ENCODE data around the gene FNBP1L. TPM values are rescaled to one million over a fixed set of nuclear protein-coding genes. Genes with fewer than 3 reads are reported as not detected.

Gene FNBP1L
- total RNA-seq, 1 donor from 2014 or later, result 107 TPM

DNA sequence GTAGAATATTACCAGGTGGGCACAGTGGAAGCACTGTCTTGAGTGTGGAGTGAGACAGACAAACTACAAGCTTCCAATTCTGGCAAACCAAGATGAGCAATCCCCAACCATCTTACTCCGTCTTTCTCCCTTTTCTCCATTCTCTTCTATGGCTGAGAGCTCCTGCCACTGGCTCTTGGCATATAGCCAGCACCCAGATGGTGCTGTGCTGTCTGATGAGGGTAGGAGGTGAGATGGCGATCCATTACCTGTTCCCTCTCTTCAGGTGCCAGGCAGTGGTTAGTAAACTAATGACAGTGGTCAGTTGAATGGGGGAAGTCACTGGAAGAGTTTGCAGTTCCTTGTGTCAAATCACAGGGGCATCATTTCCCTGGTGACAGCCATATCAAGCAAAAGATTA is 108.4 kb downstream of the FNBP1L start:
- DNase-seq (ENCODE audit: low spot score), result no peak
- Mint-ChIP-seq H3K9me3 (ENCODE audit: unreplicated experiment) (no peaks in the 10 kb centered on the region), H3K27ac (ENCODE audit: unreplicated experiment) (no peak overlapping the region), H3K4me1 (ENCODE audit: unreplicated experiment) (peaks cover 55% of the 10 kb centered on the region), H3K4me3 (ENCODE audit: unreplicated experiment) (no peak overlapping the region), H3K36me3 (ENCODE audit: low read depth, unreplicated experiment) (peaks cover 12% of the 10 kb centered on the region), H3K27me3 (ENCODE audit: unreplicated experiment) (peaks cover 6% of the 10 kb centered on the region)
- TF ChIP-seq, protein P1, sequence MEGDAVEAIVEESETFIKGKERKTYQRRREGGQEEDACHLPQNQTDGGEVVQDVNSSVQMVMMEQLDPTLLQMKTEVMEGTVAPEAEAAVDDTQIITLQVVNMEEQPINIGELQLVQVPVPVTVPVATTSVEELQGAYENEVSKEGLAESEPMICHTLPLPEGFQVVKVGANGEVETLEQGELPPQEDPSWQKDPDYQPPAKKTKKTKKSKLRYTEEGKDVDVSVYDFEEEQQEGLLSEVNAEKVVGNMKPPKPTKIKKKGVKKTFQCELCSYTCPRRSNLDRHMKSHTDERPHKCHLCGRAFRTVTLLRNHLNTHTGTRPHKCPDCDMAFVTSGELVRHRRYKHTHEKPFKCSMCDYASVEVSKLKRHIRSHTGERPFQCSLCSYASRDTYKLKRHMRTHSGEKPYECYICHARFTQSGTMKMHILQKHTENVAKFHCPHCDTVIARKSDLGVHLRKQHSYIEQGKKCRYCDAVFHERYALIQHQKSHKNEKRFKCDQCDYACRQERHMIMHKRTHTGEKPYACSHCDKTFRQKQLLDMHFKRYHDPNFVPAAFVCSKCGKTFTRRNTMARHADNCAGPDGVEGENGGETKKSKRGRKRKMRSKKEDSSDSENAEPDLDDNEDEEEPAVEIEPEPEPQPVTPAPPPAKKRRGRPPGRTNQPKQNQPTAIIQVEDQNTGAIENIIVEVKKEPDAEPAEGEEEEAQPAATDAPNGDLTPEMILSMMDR (IDR thresholded peaks at IDR 0.05; ENCODE audit: unreplicated experiment), result no peak

DNA sequence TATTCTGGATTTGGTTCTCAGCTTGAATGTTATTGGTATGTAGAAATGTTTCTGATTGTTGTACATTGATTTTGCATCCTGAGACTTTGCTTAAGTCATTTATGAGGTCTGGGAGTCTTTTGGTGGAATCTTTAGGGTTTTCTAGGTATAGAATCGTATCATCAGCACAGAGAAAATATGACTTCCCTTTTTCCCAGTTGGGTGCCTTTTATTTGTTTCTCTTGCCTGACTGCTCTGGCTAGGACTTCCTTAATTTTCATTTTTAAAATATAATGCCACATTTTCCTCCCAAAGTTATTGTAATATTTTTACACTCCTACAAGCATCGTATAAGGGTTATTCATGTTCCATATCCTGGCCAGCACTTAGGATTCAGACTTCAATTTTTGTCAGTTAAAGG is 111.1 kb downstream of the FNBP1L start:
- DNase-seq (ENCODE audit: low spot score), result no peak
- no peaks in the 10 kb centered on the region for H3K9me3 Mint-ChIP-seq (ENCODE audit: unreplicated experiment)
- H3K4me1 Mint-ChIP-seq (ENCODE audit: unreplicated experiment), result peaks cover 31% of the 10 kb centered on the region
- TF ChIP-seq, protein P1 (IDR thresholded peaks at IDR 0.05; ENCODE audit: unreplicated experiment), result no peak
- peak overlapping the region; percentile 67 for H3K27ac Mint-ChIP-seq (ENCODE audit: unreplicated experiment)
- no peak overlapping the region for H3K4me3 Mint-ChIP-seq (ENCODE audit: unreplicated experiment)
- H3K36me3 Mint-ChIP-seq (ENCODE audit: low read depth, unreplicated experiment), result peaks cover 5% of the 10 kb centered on the region
- peaks cover 8% of the 10 kb centered on the region for H3K27me3 Mint-ChIP-seq (ENCODE audit: unreplicated experiment)

DNA sequence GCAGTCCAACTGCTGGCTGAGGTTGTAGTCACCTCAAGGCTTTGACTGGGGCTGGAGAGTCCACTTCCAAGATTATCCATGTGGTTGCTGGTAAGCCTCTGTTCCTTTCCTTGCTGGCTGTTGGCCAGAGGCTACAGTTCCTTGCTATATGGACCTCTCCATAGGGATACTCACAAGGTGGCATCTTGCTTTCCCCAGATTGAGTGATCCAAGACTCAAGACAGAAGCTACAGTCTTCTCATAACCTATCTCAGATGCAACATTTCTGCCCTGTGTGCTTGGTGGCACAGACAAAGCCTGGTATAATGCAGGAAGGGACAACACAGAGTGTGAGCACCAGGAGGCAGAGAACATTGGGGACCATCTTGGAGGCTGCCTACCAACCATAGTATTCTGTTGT is 111.8 kb downstream of the FNBP1L start:
- Mint-ChIP-seq H3K4me1 (ENCODE audit: unreplicated experiment) (peaks cover 25% of the 10 kb centered on the region), H3K36me3 (ENCODE audit: low read depth, unreplicated experiment) (peaks cover 5% of the 10 kb centered on the region), H3K27ac (ENCODE audit: unreplicated experiment) (no peak overlapping the region), H3K27me3 (ENCODE audit: unreplicated experiment) (peaks cover 8% of the 10 kb centered on the region), H3K4me3 (ENCODE audit: unreplicated experiment) (no peak overlapping the region), H3K9me3 (ENCODE audit: unreplicated experiment) (no peaks in the 10 kb centered on the region)
- no peak for DNase-seq (ENCODE audit: low spot score)
- TF ChIP-seq, protein P1 (IDR thresholded peaks at IDR 0.05; ENCODE audit: unreplicated experiment), result no peak

DNA sequence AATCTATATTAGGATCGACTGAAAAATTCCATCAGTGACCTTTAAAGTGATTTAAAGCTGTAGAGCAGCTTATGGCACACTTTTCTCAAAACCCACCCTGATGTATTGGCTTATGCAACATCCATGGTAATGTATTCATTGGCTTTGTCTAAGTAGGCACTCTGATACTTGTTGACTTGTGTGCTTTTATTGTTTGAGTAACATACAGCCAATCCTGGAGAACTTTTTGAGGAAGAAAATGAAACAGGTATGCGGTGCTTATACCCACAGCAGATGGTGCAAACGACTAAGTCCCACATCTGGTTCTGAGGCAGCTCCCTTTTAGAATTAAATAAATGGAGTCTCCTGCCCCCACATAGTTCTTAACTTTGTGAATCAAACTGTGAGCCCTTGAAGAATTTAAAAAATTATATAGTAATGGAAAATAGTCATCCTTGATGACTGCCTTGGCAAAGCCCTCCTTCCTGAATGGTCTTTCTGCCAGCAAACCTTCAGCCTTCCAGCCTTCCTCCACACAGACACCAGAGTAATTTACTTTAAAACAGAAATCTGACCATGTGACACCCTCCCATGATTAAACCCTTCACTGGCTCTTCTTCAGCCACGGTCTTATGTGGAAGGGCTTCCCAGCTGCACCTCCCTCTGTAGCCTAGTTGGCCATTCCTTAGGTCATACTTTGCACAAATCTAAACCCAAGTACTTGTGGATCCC is 117.7 kb downstream of the FNBP1L start:
- TF ChIP-seq, protein P1 (IDR thresholded peaks at IDR 0.05; ENCODE audit: unreplicated experiment), result no peak
- peaks cover 21% of the 10 kb centered on the region for H3K4me1 Mint-ChIP-seq (ENCODE audit: unreplicated experiment)
- DNase-seq (ENCODE audit: low spot score), result no peak
- peaks cover 17% of the 10 kb centered on the region for H3K27me3 Mint-ChIP-seq (ENCODE audit: unreplicated experiment)
- no peak overlapping the region for H3K4me3 Mint-ChIP-seq (ENCODE audit: unreplicated experiment)
- peaks cover 21% of the 10 kb centered on the region for H3K36me3 Mint-ChIP-seq (ENCODE audit: low read depth, unreplicated experiment)
- no peaks in the 10 kb centered on the region for H3K9me3 Mint-ChIP-seq (ENCODE audit: unreplicated experiment)
- H3K27ac Mint-ChIP-seq (ENCODE audit: unreplicated experiment), result peak overlapping the region; percentile 97

DNA sequence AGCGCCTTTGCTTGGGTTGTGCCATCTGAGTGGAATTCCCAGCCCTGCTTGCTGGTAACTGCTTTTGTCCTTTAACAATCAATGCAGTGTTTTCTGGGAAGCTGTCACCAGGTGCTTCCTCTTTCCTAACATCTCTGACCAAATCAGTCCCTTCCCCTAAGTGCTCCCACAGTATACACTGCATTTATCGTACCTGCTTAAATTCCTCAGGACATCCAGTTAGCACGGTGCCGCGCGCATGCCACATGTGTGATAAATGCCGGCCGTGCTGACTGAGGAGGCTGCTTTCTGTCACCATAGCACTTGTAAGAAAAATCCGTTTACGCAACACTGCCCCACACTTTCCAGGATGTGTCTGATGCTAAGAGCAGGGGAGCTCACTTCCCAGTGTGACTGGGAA is 118.3 kb downstream of the FNBP1L start:
- no peak for DNase-seq (ENCODE audit: low spot score)
- H3K4me1 Mint-ChIP-seq (ENCODE audit: unreplicated experiment), result peaks cover 20% of the 10 kb centered on the region
- H3K9me3 Mint-ChIP-seq (ENCODE audit: unreplicated experiment), result no peaks in the 10 kb centered on the region
- peaks cover 17% of the 10 kb centered on the region for H3K27me3 Mint-ChIP-seq (ENCODE audit: unreplicated experiment)
- H3K4me3 Mint-ChIP-seq (ENCODE audit: unreplicated experiment), result peak overlapping the region; percentile 22
- TF ChIP-seq, protein P1 (IDR thresholded peaks at IDR 0.05; ENCODE audit: unreplicated experiment), result no peak
- H3K36me3 Mint-ChIP-seq (ENCODE audit: low read depth, unreplicated experiment), result peaks cover 21% of the 10 kb centered on the region
- peak overlapping the region; percentile 97 for H3K27ac Mint-ChIP-seq (ENCODE audit: unreplicated experiment)

Data from endothelial cell (in vitro differentiated cells).